Prostate gland (tissue), 2 donors: ENCODE data around the gene SHROOM3.

Experiments
- CTCF ChIP-seq, 4 experiments: fragments of 200-600 bp in 2 of 4; fragments of 450-650 bp in 2 of 4; sonication (generic) in 2 of 4; IDR thresholded peaks; 1 replicate in 3 of 4; 2 replicates in 1 of 4; pipeline ENCODE4 v1.5.1; 2016 to 2019; ENCODE audit warnings: antibody characterized with exemption in 4 of 4, mild to moderate bottlenecking in 2 of 4, moderate library complexity in 2 of 4
- POLR2AphosphoS5 ChIP-seq: sonication (generic); formaldehyde crosslinking; IDR thresholded peaks from one replicate; pipeline ENCODE4 v1.6.1; 2017; ENCODE audit warnings: antibody characterized with exemption

DNA sequence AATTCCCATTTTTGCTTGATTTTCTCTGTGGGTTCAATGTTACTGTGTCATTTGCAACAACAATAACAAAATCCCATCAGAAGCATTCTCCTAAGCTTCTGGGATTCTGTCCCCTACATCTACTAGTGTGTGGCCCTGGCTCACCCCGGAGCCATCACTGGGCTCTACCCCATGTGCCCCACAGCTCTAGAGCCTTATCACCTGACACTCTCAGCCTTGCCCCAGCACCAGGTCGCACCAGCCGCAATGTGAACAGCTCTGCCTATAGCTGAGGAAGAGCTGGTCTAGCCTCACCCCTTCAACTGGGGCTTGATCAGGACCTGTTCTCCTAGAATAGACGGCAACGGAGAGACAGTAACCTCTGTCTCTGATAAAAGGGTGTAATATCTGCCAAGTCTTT, 161.7 kb downstream of the SHROOM3 start:
- TF ChIP-seq CTCF (IDR thresholded peaks at IDR 0.05): no peak
- TF ChIP-seq POLR2AphosphoS5: no peak
